Measurements from ENCODE around the gene CRABP1. TPM values are rescaled to one million over a fixed set of nuclear protein-coding genes. Genes with fewer than 3 reads are reported as not detected.
A peak's percentile ranks its signal among the peaks of the same experiment; 100 is the strongest.

Gene CRABP1
- polyA plus RNA-seq, 1 donor from 2014 or later = 7.0 TPM

DNA sequence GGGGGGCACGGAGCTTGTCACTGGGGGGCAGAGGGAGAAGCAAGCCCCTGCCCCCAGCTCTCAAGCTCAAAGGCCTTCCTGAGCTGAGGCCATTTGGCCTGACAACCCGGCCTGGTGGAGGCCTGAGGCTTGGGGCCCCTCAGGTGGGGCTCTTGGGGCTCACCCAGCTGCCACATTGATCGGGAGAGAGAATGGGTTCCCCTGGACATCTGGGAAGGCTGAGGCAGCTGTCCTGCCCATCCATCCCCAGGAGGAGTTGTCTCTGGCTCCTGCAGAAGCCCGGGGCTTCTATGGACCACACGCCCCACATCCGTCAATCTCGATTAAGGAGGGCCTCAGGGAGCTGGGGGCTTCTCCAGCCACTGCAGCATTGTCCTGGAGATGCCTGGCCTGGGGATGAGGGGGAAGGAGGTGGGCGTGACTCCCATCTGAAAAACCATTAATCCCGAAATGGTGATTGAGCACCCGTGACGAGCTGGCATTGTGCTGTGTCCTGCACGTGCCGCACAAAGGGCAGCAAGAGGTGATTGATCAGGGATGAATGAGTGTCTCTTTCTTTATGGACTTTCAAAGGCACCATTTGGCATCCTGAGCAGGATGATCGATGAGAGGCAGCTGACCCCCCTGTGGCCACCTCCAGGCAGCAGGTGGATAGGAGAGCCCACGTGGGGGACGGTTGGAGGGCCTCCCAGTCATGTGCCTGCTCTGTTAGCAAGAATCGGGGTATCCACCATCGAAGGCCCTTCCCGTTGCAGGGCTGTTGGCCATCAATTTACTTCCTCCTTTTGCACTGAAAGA lies 17.2 kb upstream of the CRABP1 start:
- Histone ChIP-seq H3K9me2 (ENCODE audit: insufficient read depth, low read length) (no peaks in the 10 kb centered on the region), H3K9ac (ENCODE audit: low read length) (peak overlapping the region; percentile 62), H3K4me2 (ENCODE audit: low read length) (peak overlapping the region; percentile 47)

GRCh38 chr15:78323693-78324092 lies 16.5 kb upstream of the CRABP1 start:
- Histone ChIP-seq H3K27me3 (ENCODE audit: insufficient read depth, low read depth, low read length) (no peaks in the 10 kb centered on the region), H3K4me2 (ENCODE audit: low read length) (no peak overlapping the region), H3K27ac (ENCODE audit: low read length) (no peak overlapping the region), H2AFZ (ENCODE audit: low read depth, low read length) (no peak overlapping the region), H3F3A (ENCODE audit: insufficient read depth, low read length, poor library complexity, severe bottlenecking) (no peaks in the 10 kb centered on the region), H3K9me3 (ENCODE audit: low read length) (no peaks in the 10 kb centered on the region), H4K20me1 (ENCODE audit: insufficient read depth) (no peaks in the 10 kb centered on the region), H3K9ac (ENCODE audit: low read length) (no peak overlapping the region), H3K36me3 (ENCODE audit: insufficient read depth, low read length) (no peaks in the 10 kb centered on the region), H3K4me3 (ENCODE audit: low read length) (no peak overlapping the region), H3K9me2 (ENCODE audit: insufficient read depth, low read length) (no peaks in the 10 kb centered on the region), H3K79me2 (replicated peaks; ENCODE audit: insufficient read depth, low read length) (no peaks in the 10 kb centered on the region)
- TF ChIP-seq RAD21 (conservative IDR thresholded peaks at IDR 0.05) (no peak), REST (IDR thresholded peaks at IDR 0.05; ENCODE audit: borderline replicate concordance) (no peak), EP300 (conservative IDR thresholded peaks at IDR 0.05; ENCODE audit: poor library complexity, severe bottlenecking) (no peak), EZH2 (IDR thresholded peaks at IDR 0.05; ENCODE audit: borderline replicate concordance, insufficient read depth, low read length, poor library complexity, severe bottlenecking) (no peak), POLR2AphosphoS5 (IDR thresholded peaks at IDR 0.05) (no peak), SMC3 (conservative IDR thresholded peaks at IDR 0.05; ENCODE audit: poor library complexity) (no peak)

More for the DNA sequence above, 17.2 kb upstream of the CRABP1 start:
- H3K4me3 ChIP-seq (ENCODE audit: low read length) = peak overlapping the region; percentile 25
- no peaks in the 10 kb centered on the region for H3K79me2 ChIP-seq (replicated peaks; ENCODE audit: insufficient read depth, low read length)
- no peaks in the 10 kb centered on the region for H4K20me1 ChIP-seq (ENCODE audit: insufficient read depth)
- no peaks in the 10 kb centered on the region for H3K27me3 ChIP-seq (ENCODE audit: insufficient read depth, low read depth, low read length)
- H2AFZ ChIP-seq (ENCODE audit: low read depth, low read length) = peak overlapping the region; percentile 59
- H3K27ac ChIP-seq (ENCODE audit: low read length) = peak overlapping the region; percentile 44
- H3K9me3 ChIP-seq (ENCODE audit: low read length) = no peaks in the 10 kb centered on the region
- TF ChIP-seq, protein P1, sequence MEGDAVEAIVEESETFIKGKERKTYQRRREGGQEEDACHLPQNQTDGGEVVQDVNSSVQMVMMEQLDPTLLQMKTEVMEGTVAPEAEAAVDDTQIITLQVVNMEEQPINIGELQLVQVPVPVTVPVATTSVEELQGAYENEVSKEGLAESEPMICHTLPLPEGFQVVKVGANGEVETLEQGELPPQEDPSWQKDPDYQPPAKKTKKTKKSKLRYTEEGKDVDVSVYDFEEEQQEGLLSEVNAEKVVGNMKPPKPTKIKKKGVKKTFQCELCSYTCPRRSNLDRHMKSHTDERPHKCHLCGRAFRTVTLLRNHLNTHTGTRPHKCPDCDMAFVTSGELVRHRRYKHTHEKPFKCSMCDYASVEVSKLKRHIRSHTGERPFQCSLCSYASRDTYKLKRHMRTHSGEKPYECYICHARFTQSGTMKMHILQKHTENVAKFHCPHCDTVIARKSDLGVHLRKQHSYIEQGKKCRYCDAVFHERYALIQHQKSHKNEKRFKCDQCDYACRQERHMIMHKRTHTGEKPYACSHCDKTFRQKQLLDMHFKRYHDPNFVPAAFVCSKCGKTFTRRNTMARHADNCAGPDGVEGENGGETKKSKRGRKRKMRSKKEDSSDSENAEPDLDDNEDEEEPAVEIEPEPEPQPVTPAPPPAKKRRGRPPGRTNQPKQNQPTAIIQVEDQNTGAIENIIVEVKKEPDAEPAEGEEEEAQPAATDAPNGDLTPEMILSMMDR (IDR thresholded peaks at IDR 0.05; ENCODE audit: poor library complexity, severe bottlenecking) = no peak
- no peak for TF ChIP-seq EZH2 (IDR thresholded peaks at IDR 0.05; ENCODE audit: borderline replicate concordance, insufficient read depth, low read length, poor library complexity, severe bottlenecking)
- TF ChIP-seq EP300 (conservative IDR thresholded peaks at IDR 0.05; ENCODE audit: poor library complexity, severe bottlenecking) = no peak
- TF ChIP-seq TAF1 (IDR thresholded peaks at IDR 0.05; ENCODE audit: low read depth) = no peak
- TF ChIP-seq POLR2AphosphoS5 (IDR thresholded peaks at IDR 0.05) = no peak
- no peak for TF ChIP-seq MXI1 (conservative IDR thresholded peaks at IDR 0.05; ENCODE audit: poor library complexity, severe bottlenecking)
- TF ChIP-seq SMC3 (conservative IDR thresholded peaks at IDR 0.05; ENCODE audit: poor library complexity) = no peak
- no peak for TF ChIP-seq REST (IDR thresholded peaks at IDR 0.05; ENCODE audit: borderline replicate concordance)
- TF ChIP-seq RAD21 (conservative IDR thresholded peaks at IDR 0.05) = no peak
- no peaks in the 10 kb centered on the region for H3K36me3 ChIP-seq (ENCODE audit: insufficient read depth, low read length)
- H3F3A ChIP-seq (ENCODE audit: insufficient read depth, low read length, poor library complexity, severe bottlenecking) = no peaks in the 10 kb centered on the region

Data from neural cell (in vitro differentiated cells).